ENCODE measurements around the gene ITSN2.

The ITSN2 gene

GRCh38 chr2:24209389-24210105 is 150.8 kb downstream of the ITSN2 start:
- no peak overlapping the region for H3K4me3 ChIP-seq (ENCODE audit: low read depth, low read length)
- TF ChIP-seq, protein P1, sequence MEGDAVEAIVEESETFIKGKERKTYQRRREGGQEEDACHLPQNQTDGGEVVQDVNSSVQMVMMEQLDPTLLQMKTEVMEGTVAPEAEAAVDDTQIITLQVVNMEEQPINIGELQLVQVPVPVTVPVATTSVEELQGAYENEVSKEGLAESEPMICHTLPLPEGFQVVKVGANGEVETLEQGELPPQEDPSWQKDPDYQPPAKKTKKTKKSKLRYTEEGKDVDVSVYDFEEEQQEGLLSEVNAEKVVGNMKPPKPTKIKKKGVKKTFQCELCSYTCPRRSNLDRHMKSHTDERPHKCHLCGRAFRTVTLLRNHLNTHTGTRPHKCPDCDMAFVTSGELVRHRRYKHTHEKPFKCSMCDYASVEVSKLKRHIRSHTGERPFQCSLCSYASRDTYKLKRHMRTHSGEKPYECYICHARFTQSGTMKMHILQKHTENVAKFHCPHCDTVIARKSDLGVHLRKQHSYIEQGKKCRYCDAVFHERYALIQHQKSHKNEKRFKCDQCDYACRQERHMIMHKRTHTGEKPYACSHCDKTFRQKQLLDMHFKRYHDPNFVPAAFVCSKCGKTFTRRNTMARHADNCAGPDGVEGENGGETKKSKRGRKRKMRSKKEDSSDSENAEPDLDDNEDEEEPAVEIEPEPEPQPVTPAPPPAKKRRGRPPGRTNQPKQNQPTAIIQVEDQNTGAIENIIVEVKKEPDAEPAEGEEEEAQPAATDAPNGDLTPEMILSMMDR (conservative IDR thresholded peaks at IDR 0.05; ENCODE audit: low read depth, low read length): no peak
- DNase-seq (ENCODE audit: low read depth): peak; percentile 36

DNA sequence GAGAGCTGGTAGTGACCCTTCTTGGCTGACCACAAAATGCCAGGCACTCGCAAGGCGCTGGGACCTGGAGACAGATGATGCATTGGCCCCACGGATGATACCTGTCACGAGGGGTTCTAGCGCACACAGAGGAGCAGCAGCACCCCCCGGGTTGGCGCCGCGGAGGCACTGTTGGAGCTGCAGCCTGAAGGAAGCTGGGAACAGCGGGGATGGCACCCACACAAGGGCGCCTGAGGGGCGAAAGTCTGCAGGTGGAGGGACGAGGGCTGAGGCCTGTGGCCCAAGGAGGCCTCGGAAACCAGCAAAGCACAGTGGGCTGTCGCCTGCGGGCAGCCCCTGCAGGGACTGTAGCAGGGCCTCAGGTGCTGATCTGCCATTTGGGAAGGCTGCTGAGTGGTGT is 151.8 kb downstream of the ITSN2 start:
- TF ChIP-seq, protein P1 (conservative IDR thresholded peaks at IDR 0.05; ENCODE audit: low read depth, low read length): no peak
- H3K4me3 ChIP-seq (ENCODE audit: low read depth, low read length): no peak overlapping the region
- no peak for DNase-seq (ENCODE audit: low read depth)

GRCh38 chr2:24207359-24207758 is 153.0 kb downstream of the ITSN2 start:
- no peak overlapping the region for H3K4me3 ChIP-seq (ENCODE audit: low read depth, low read length)
- TF ChIP-seq, protein P1 (conservative IDR thresholded peaks at IDR 0.05; ENCODE audit: low read depth, low read length): no peak
- DNase-seq (ENCODE audit: low read depth): no peak

DNA sequence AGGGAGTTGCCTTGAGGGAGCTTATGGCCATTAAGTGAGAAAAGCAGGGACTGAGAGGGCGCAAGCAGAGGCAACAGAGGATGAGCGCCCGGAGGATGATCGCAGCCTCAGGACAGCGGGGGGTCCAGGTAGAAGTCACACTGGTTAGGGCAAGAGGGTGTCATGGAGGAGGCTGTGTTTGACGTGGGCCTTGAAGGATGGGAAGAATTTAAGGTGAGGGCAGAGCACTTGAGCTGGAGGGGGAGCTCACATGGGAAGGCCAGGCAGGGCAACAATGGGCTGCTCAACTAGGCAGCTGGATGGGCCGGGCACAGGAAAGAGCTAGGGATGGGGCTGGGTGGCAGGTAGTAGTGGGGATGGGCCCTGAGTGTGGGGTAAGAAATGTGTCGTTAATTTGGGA is 153.6 kb downstream of the ITSN2 start:
- DNase-seq (ENCODE audit: low read depth): no peak
- TF ChIP-seq, protein P1 (conservative IDR thresholded peaks at IDR 0.05; ENCODE audit: low read depth, low read length): no peak
- H3K4me3 ChIP-seq (ENCODE audit: low read depth, low read length): no peak overlapping the region

DNA sequence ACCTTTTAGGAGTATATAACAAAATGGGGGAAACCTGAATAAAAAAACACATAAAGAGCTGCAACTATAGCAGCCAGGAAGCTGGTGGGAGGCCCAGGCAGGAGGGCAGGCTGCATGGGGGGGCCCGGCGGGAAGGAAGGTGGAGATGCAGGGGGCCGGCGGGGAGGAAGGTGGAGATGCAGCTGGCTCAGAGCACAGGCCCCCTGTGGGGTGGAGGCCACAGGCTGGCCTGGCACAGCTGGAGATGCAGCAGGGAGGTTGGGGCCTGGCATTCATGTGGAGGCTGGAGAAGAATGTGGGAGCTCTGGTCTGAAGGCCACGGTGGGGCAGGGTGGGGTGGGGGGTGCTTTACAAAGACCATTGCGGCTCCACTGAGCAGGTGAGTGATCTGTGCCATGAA is 154.1 kb downstream of the ITSN2 start:
- TF ChIP-seq, protein P1 (conservative IDR thresholded peaks at IDR 0.05; ENCODE audit: low read depth, low read length): no peak
- peak; percentile 37 for DNase-seq (ENCODE audit: low read depth)
- H3K4me3 ChIP-seq (ENCODE audit: low read depth, low read length): no peak overlapping the region

- TF ChIP-seq, protein P1 (conservative IDR thresholded peaks at IDR 0.05; ENCODE audit: low read depth, low read length): no peak
- no peak overlapping the region for H3K4me3 ChIP-seq (ENCODE audit: low read depth, low read length)
- DNase-seq (ENCODE audit: low read depth): no peak
Observed at GRCh38 chr2:24205131-24205530, 155.2 kb downstream of the ITSN2 start.

- DNase-seq (ENCODE audit: low read depth): no peak
- H3K4me3 ChIP-seq (ENCODE audit: low read depth, low read length): no peak overlapping the region
- TF ChIP-seq, protein P1 (conservative IDR thresholded peaks at IDR 0.05; ENCODE audit: low read depth, low read length): no peak
Observed at GRCh38 chr2:24204505-24204904, 155.8 kb downstream of the ITSN2 start.
